ENCODE data around the gene IDH2. TPM values are rescaled to one million over a fixed set of nuclear protein-coding genes. Genes with fewer than 3 reads are reported as not detected.
"Not testable (repeated sequence)": the region's sequence is repeated elsewhere in the genome, so short reads cannot be mapped to it uniquely, and the experiment has no call there.

IDH2 gene
- 1,067 TPM for total RNA-seq
- long read RNA-seq, transcript IDH2-204 (9 exons, 1,449 nt), result minor isoform, 9 of 4,407 reads
- long read RNA-seq, transcript IDH2-201 (11 exons, 2,694 nt), result major isoform, 4,068 of 4,407 reads
- long read RNA-seq, partial matches to known transcripts, result 242 of 4,407 reads
- long read RNA-seq, other reads (novel, unspliced or antisense), result 88 of 4,407 reads

GRCh38 chr15:90101969-90102890 lies at the start of gene IDH2:
Gene IDH2 (minus strand): TSS chr15:90102468. CDS start chr15:90102390, 78 bp downstream.
- intact Hi-C loops (cut with DNase I), result loop anchor here (5.0 kb wide), 1 partner anchor 130 kb away; the partner anchor contains the start of genes CIB1 and GDPGP1
- ATAC-seq (ENCODE audit: poor library complexity) (peak; percentile 83), DNase-seq (peak; percentile 88)

DNA sequence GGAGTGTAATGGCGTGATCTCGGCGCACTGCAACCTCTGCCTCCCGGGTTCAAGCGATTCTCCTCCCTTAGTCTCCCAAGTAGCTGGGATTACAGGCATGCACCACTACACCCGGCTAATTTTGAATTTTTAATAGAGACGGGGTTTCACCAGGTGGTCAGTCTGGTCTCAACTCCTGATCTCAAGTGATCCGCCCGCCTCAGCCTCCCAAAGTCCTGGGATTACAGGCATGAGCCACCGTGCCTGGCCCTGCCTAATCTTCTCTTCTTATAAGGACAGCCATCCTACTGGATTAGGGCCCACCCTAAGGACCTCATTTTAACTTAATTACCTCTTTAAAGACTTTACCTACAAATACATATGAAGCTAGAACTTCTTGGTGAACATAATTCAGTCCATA lies 48.3 kb upstream of the IDH2 start:
- DNase-seq; intact Hi-C loops (cut with DNase I); ATAC-seq (ENCODE audit: poor library complexity): not testable (repeated sequence)

DNA sequence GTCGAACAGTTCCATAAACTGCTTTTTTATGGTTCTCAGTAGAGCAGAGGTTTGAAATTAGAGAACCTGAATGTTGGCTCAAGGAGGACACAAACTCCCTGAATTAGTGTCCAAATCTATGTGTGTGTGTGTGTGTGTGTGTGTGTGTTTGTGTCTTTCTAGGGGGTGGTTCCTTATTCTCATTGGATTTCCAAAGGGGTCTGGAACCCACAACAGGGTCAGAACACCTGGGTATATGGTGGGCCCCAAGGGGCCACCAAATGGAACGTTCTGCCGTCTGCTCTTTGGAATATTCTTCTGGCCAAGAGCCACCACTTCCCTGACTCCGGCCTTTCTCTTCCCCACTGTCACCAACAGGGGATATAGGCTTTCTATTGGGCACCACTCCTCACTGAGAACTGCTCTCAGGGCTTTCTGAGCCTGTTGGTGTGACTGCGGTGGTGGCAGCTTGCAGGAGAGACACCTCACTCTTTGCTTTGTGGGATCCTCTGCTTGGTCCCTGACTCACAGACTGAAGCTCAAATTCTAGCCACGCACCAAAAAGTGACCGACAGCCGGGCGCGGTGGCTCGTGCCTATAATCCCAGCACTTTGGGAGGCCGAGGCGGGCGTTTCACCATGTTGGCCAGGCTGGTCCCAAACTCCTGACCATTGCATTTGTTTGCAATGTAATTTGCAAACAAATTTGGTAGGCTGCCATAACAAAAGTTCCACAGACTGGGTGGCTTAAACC lies 47.5 kb upstream of the IDH2 start:
- no peak for DNase-seq
- intact Hi-C loops (cut with DNase I), result no loop called here
- no peak for ATAC-seq (ENCODE audit: poor library complexity)

- ATAC-seq (ENCODE audit: poor library complexity); DNase-seq; intact Hi-C loops (cut with DNase I): not testable (repeated sequence)
Observed at GRCh38 chr15:90146198-90146761, 44.0 kb upstream of the IDH2 start.

- intact Hi-C loops (cut with DNase I), result no loop called here
- DNase-seq (no peak), ATAC-seq (ENCODE audit: poor library complexity) (no peak)
Observed at GRCh38 chr15:90145761-90146160, 43.5 kb upstream of the IDH2 start.

DNA sequence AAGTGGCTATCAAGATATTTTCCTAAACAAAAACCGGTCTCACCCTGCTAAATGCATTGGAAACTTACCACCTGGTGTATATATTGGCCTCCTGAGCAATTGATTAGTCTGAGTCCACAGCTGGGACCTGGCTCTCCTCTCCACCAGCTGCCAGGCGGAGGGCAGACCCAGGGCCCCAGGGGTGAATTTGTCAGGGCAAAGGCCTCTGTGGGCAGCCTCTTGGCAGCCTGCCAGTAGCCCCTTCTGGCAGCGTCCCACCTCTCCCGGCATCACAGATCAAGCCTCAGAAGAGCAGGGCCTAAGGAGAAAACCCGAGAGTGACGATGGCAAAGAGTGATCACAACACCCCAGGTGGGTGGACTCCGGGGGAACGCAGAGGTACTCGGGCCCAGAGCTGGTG lies 43.0 kb upstream of the IDH2 start:
- intact Hi-C loops (cut with DNase I), result no loop called here
- ATAC-seq (ENCODE audit: poor library complexity) (no peak), DNase-seq (no peak)

DNA sequence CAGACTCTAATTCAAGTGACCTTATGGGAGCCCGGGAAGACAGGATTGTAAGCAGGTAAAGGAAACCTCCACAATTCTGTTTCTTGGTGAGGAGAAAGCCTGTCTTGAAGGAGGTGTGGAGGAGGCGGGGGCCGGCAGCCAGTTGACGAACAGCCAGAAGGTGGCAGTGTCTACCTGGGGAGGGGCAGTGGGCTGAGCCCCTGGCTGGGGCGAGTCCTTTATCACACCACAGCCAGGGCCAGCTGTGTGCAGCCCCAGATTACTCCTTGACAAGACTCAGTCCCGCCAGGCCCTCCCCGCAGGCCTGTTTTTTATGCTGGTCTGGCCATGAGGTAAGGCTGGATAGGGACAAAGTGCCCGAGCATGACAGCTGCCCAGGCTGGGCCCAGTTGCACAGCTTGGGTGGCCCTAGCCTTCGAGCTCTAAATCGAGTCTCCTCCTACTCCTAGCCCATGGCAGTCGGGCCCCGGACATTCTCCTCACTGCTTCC lies 40.9 kb upstream of the IDH2 start:
- ATAC-seq (ENCODE audit: poor library complexity), result peak; percentile 75
- intact Hi-C loops (cut with DNase I), result no loop called here
- DNase-seq, result peak; percentile 73

DNA sequence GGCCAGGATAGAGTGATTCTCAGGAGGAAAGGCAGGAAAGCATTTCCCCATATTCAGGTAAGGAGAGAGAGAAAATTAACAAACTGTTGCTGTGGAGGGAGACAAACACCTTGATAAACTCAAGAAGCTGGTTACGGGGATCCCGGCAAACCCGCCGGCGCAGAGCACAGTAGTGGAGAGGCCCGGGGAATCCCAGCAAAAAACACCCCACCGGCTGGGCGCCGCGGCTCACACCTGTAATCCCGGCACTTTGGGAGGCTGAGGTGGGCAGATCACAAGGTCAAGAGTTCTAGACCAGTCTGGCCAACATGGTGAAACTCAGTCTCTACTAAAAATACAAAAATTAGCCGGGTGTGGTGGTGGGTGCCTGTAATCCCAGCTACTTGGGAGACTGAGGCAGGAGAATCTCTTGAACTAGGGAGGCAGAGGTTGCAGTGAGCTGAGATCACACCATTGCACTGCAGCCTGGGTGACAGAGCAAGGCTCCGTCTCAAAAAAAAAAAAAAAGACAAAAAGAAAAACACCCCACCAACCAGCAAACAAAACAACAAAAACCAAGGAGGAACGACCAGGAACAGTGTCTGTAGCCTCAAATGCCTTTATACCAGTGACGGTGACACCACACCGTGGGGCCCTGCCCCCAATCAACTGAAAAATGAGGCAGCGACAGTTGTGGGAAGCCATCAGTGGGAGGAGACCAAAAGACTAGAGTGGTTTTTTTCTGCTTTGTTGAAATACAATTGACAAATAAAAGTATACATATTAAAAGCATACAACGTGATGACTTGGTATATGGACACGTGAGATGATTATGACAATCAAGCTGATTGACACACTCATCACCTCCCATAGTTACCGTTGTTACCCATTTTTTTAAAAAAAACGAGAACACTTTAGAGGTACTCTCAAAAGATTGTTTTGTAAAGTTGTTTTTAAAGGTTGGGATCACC lies 40.2 kb upstream of the IDH2 start:
- DNase-seq (no peak), ATAC-seq (ENCODE audit: poor library complexity) (no peak)
- intact Hi-C loops (cut with DNase I), result no loop called here

- ATAC-seq (ENCODE audit: poor library complexity) (no peak), DNase-seq (peak; percentile 18)
- intact Hi-C loops (cut with DNase I), result no loop called here
Observed at GRCh38 chr15:90141646-90142045, 39.4 kb upstream of the IDH2 start.

DNA sequence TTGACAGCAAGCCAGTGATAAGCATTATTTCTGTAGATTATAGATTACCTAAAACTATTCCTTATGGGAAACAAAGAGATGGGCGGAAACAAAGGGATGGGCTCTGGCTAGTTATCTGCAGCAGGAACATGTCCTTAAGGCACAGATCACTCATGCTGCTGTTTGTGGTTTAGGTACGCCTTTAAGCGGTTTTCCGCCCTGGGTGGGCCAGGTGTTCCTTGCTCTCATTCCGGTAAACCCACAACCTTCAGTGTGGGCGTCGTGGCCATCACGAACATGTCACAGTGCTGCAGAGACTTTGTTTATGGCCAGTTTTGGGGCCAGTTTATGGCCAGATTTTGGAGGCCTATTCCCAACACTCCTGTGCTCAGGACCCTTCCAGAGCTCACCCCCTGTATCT lies 37.3 kb upstream of the IDH2 start:
- intact Hi-C loops (cut with DNase I); ATAC-seq (ENCODE audit: poor library complexity); DNase-seq: not testable (repeated sequence)

- DNase-seq (peak; percentile 59), ATAC-seq (ENCODE audit: poor library complexity) (peak; percentile 91)
- intact Hi-C loops (cut with DNase I), result no loop called here
Observed at GRCh38 chr15:90138071-90138833, 36.0 kb upstream of the IDH2 start.

DNA sequence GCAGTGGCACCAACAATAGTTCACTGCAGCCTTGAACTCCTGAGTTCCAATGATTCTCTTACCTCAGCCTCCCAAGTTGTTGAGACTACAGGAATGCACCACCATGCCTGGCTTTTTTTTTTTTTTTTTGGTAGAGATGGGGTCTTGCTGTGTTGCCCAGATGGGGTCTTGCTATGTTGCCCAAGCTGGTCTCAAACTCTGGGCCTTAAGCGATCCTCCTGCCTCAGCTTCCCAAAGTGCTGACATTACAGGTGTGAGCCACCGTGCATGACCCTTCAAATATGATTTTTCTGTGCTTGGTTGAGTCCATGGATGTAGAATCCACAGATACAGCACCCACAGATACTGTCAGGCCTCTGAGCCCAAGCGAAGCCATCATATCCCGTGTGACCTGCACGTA lies 30.2 kb upstream of the IDH2 start:
- intact Hi-C loops (cut with DNase I), result no loop called here
- DNase-seq (no peak), ATAC-seq (ENCODE audit: poor library complexity) (no peak)

- no peak for ATAC-seq (ENCODE audit: poor library complexity)
- no peak for DNase-seq
- intact Hi-C loops (cut with DNase I), result no loop called here
Observed at GRCh38 chr15:90131848-90132247, 29.6 kb upstream of the IDH2 start.

DNA sequence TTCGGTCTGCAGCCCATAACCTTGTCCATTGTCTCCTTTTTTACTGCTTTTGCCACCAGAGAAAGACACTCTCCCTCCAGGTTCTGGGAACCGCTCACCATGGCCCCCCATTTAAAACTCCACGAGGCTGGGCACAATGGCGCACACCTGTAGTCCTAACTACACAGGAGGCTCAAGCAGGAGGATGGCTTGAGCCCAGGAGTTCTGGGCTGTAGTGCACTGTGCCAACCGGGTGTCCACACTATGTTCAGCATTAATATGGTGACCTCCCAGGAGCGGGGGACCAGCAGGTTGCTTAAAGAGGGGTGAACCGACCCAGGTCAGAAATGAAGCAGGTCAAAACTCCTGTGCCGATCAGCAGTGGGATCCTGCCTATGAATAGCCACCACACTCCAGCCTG lies 28.0 kb upstream of the IDH2 start:
- DNase-seq (no peak), ATAC-seq (ENCODE audit: poor library complexity) (no peak)
- intact Hi-C loops (cut with DNase I), result no loop called here

- peak; percentile 92 for ATAC-seq (ENCODE audit: poor library complexity)
- intact Hi-C loops (cut with DNase I), result no loop called here
- DNase-seq, result peak; percentile 83
Observed at GRCh38 chr15:90126596-90127435, 24.5 kb upstream of the IDH2 start.

- ATAC-seq (ENCODE audit: poor library complexity), result no peak
- no peak for DNase-seq
- intact Hi-C loops (cut with DNase I), result no loop called here
Observed at GRCh38 chr15:90126022-90126421, 23.8 kb upstream of the IDH2 start.

Data from Right ventricle myocardium superior (tissue), 1 donor.